Fibroblast of lung (primary cell): Measurements from ENCODE around the gene GSN.

Experiments used
- EZH2 ChIP-seq: IDR thresholded peaks from 2 replicates; pipeline ENCODE4 v1.5.1; 2012; ENCODE audit warnings: low read length, control low read depth, mild to moderate bottlenecking; ENCODE audit errors: missing control alignments
- TF ChIP-seq, protein P1 (sequence below), 2 donors: IDR thresholded peaks in 1 of 2; conservative IDR thresholded peaks in 1 of 2; 1 replicate in 1 of 2; 2 replicates in 1 of 2; pipeline ENCODE4 v1.5.1; 2011 to 2012; ENCODE audit warnings: low read length in 2 of 2, control low read depth in 1 of 2, inconsistent platforms in 1 of 2, low read depth in 1 of 2, mild to moderate bottlenecking in 1 of 2

DNA sequence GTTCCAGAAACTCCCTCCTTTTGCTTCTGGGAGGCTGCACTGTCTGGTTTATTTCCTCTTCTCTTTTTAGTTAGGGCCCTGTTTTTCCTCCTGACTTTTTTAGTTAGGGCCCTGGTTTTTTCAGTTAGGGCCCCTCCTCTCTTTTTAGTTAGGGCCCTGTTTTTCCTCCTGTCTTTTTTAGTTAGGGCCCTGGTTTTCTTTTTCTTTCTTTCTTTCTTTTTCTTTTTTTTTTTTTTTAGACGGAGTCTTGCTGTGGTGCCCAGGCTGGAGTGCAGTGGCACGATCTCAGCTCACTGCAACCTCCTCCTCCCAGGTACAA, 15.1 kb downstream of the GSN start:
- TF ChIP-seq, protein P1, sequence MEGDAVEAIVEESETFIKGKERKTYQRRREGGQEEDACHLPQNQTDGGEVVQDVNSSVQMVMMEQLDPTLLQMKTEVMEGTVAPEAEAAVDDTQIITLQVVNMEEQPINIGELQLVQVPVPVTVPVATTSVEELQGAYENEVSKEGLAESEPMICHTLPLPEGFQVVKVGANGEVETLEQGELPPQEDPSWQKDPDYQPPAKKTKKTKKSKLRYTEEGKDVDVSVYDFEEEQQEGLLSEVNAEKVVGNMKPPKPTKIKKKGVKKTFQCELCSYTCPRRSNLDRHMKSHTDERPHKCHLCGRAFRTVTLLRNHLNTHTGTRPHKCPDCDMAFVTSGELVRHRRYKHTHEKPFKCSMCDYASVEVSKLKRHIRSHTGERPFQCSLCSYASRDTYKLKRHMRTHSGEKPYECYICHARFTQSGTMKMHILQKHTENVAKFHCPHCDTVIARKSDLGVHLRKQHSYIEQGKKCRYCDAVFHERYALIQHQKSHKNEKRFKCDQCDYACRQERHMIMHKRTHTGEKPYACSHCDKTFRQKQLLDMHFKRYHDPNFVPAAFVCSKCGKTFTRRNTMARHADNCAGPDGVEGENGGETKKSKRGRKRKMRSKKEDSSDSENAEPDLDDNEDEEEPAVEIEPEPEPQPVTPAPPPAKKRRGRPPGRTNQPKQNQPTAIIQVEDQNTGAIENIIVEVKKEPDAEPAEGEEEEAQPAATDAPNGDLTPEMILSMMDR (conservative IDR thresholded peaks at IDR 0.05 in 1 of 2, IDR thresholded peaks at IDR 0.05 in 1 of 2; ENCODE audit: low read depth in 1 of 2, low read length in 2 of 2), result no peak
- no peak for TF ChIP-seq EZH2
